Gastroesophageal sphincter (tissue), 3 donors: Measurements from ENCODE around the gene VNN1.

Source experiments
- CTCF ChIP-seq, 4 experiments: fragments of 200-600 bp in 2 of 4; fragments of 450-650 bp in 2 of 4; sonication (generic) in 1 of 4; IDR thresholded peaks; one replicate each; pipeline ENCODE4 v1.5.1; 2017 to 2019; ENCODE audit warnings: antibody characterized with exemption in 4 of 4, mild to moderate bottlenecking in 2 of 4, moderate library complexity in 2 of 4
- EP300 ChIP-seq: sonication (generic); formaldehyde crosslinking; IDR thresholded peaks from one replicate; pipeline ENCODE4 v1.6.1; 2017; ENCODE audit warnings: antibody characterized with exemption, mild to moderate bottlenecking
- POLR2A ChIP-seq, 2 donors: fragments of 450-650 bp; IDR thresholded peaks; one replicate each; pipeline ENCODE4 v1.6.1; 2017; ENCODE audit warnings: antibody characterized with exemption in 2 of 2, mild to moderate bottlenecking in 2 of 2, moderate library complexity in 1 of 2
- POLR2AphosphoS5 ChIP-seq: sonication (generic); formaldehyde crosslinking; IDR thresholded peaks from one replicate; pipeline ENCODE4 v1.6.1; 2017; ENCODE audit warnings: antibody characterized with exemption

GRCh38 chr6:132648356-132648755 lies 65.5 kb downstream of the VNN1 start:
- TF ChIP-seq POLR2A (IDR thresholded peaks at IDR 0.05) (no peak), CTCF (IDR thresholded peaks at IDR 0.05) (no peak), EP300 (no peak), POLR2AphosphoS5 (no peak)
